ENCODE measurements around the gene STK16. TPM values are rescaled to one million over a fixed set of nuclear protein-coding genes. Genes with fewer than 3 reads are reported as not detected.
A peak's percentile ranks its signal among the peaks of the same experiment; 100 is the strongest.

The STK16 gene
- total and polyA plus RNA-seq, 12 donors: 12.9 to 26.7 (median 19.7) TPM

GRCh38 chr2:219230059-219230540 lies 15.2 kb upstream of the STK16 start:
- H3K4me3 ChIP-seq: peak overlapping the region; percentile 73 to 91 (median 82)
- H3K27ac ChIP-seq: peak overlapping the region; percentile 89 to 99 (median 96)
- WGBS, 2 donors: 0% methylated on average over 24 of the region's 24 CpGs
- H3K4me1 ChIP-seq: peaks cover 15 to 49% (median 32%) of the 10 kb centered on the region in 9 donors
- TF ChIP-seq, protein P1, sequence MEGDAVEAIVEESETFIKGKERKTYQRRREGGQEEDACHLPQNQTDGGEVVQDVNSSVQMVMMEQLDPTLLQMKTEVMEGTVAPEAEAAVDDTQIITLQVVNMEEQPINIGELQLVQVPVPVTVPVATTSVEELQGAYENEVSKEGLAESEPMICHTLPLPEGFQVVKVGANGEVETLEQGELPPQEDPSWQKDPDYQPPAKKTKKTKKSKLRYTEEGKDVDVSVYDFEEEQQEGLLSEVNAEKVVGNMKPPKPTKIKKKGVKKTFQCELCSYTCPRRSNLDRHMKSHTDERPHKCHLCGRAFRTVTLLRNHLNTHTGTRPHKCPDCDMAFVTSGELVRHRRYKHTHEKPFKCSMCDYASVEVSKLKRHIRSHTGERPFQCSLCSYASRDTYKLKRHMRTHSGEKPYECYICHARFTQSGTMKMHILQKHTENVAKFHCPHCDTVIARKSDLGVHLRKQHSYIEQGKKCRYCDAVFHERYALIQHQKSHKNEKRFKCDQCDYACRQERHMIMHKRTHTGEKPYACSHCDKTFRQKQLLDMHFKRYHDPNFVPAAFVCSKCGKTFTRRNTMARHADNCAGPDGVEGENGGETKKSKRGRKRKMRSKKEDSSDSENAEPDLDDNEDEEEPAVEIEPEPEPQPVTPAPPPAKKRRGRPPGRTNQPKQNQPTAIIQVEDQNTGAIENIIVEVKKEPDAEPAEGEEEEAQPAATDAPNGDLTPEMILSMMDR (IDR thresholded peaks at IDR 0.05): no peak
- intact Hi-C loops (cut with DNase I): no loop called here
- peaks cover 4 to 65% (median 41%) of the 10 kb centered on the region in 9 donors for H3K36me3 ChIP-seq
- H3K9me3 ChIP-seq: no peaks in the 10 kb centered on the region
- DNase-seq (no peak), ATAC-seq (peak in 5 of 8 donors; percentile 10 to 33 (median 17))
- H3K27me3 ChIP-seq: no peaks in the 10 kb centered on the region

DNA sequence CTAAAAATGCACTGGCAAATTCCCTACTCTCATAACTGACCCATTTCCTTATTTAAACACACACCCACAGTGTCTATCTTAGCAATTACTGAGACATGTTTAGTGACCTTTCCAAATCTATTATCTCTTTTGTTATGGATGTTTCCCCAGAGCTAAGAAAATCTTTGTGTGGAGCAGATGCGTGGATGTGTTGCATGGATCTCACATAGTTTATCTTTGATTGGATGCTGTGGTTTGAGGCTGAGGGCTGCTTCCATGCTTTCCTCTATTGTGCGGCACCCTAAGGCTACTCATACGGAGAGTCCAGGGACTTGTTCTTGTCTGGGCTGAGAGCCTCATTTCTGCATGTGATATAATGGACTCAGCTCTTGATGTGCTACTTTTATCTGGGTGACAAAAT lies 10.9 kb upstream of the STK16 start:
- 68 to 87% methylated on average over 3 of the region's 3 CpGs for WGBS, 2 donors
- intact Hi-C loops (cut with DNase I): no loop called here

GRCh38 chr2:219243291-219243761 lies 2.0 kb upstream of the STK16 start:
- peak overlapping the region in 5 of 10 donors; percentile 2 to 45 (median 27) for H3K4me3 ChIP-seq
- H3K9me3 ChIP-seq: no peaks in the 10 kb centered on the region
- peaks cover 0 to 36% (median 4%) of the 10 kb centered on the region in 9 donors for H3K36me3 ChIP-seq
- peaks cover 8 to 36% (median 25%) of the 10 kb centered on the region in 9 donors for H3K4me1 ChIP-seq
- peak overlapping the region in 1 of 10 donors; percentile 57 for H3K27ac ChIP-seq
- 35 to 46% methylated on average over 28 of the region's 28 CpGs for WGBS, 2 donors
- peak in 1 of 2 donors; percentile 29 for DNase-seq
- TF ChIP-seq, protein P1 (IDR thresholded peaks at IDR 0.05): no peak
- intact Hi-C loops (cut with DNase I): no loop called here
- no peaks in the 10 kb centered on the region for H3K27me3 ChIP-seq
- ATAC-seq: no peak

More for the DNA sequence above, 10.9 kb upstream of the STK16 start:
- H3K4me1 ChIP-seq: peaks cover 7 to 29% (median 13%) of the 10 kb centered on the region in 9 donors
- no peak overlapping the region for H3K27ac ChIP-seq
- peaks cover 8 to 82% (median 47%) of the 10 kb centered on the region in 9 donors for H3K36me3 ChIP-seq
- TF ChIP-seq, protein P1 (IDR thresholded peaks at IDR 0.05): no peak
- DNase-seq (no peak), ATAC-seq (no peak)
- H3K4me3 ChIP-seq: no peak overlapping the region
- no peaks in the 10 kb centered on the region for H3K9me3 ChIP-seq
- no peaks in the 10 kb centered on the region for H3K27me3 ChIP-seq

DNA sequence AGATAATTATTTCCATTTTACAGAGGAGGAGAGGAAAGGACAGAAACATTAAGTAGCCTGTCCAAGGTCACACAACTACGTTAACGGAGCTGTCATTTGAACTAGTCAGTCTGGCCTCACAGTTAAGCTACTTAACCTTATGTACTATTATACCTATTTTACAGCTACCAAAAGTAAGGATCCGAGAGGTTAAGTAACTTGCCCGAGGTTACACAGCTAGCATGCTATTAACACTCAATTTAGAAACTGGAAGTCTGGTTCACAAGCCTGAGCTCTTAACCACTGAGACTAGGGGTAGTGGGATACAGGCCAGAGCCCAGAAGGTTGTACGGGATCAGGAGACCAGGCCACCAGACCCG lies 511 bp upstream of the STK16 start:
- TF ChIP-seq, protein P1 (IDR thresholded peaks at IDR 0.05): no peak
- H3K4me3 ChIP-seq: peak overlapping the region; percentile 74 to 96 (median 85)
- WGBS, 2 donors: 37 to 43% methylated on average over 6 of the region's 6 CpGs
- DNase-seq (no peak), ATAC-seq (no peak)
- H3K9me3 ChIP-seq: no peaks in the 10 kb centered on the region
- H3K4me1 ChIP-seq: peaks cover 18 to 50% (median 38%) of the 10 kb centered on the region in 9 donors
- H3K27ac ChIP-seq: peak overlapping the region; percentile 49 to 99 (median 95)
- no peaks in the 10 kb centered on the region for H3K27me3 ChIP-seq
- H3K36me3 ChIP-seq: peaks cover 0 to 30% (median 0%) of the 10 kb centered on the region in 9 donors
- intact Hi-C loops (cut with DNase I): loop anchor here in 1 of 10 donors (2.0 kb wide), 1 partner anchor 50 kb away; no protein-coding TSS in a partner anchor

Data from heart right ventricle (tissue), 16 donors.